Neural cell (in vitro differentiated cells): ENCODE data around the gene SERGEF. TPM values are rescaled to one million over a fixed set of nuclear protein-coding genes. Genes with fewer than 3 reads are reported as not detected.

Experiments
- H2AFZ ChIP-seq: fragments of 200-600, 300-800 bp; sonication (generic), shearing (Covaris generic); 2 replicates; pipeline ENCODE4 v1.6.0; 2014; ENCODE audit warnings: low read depth, mild to moderate bottlenecking, antibody characterized with exemption, low read length, moderate library complexity
- H3F3A ChIP-seq: fragments of 200-600 bp; shearing (Covaris generic); 2 replicates; pipeline ENCODE4 v1.6.1; 2016; ENCODE audit warnings: mild to moderate bottlenecking, moderate library complexity, mixed read lengths, antibody characterized with exemption, low read length; ENCODE audit not compliant: insufficient read depth, poor library complexity, severe bottlenecking
- H3K27ac ChIP-seq: fragments of 200-600, 300-800 bp; sonication (generic), shearing (Covaris generic); 2 replicates; pipeline ENCODE4 v1.5.1; 2014; ENCODE audit warnings: mild to moderate bottlenecking, low read length, moderate library complexity
- H3K27me3 ChIP-seq: fragments of 300-800, 200-600 bp; sonication (generic), shearing (Covaris generic); 2 replicates; pipeline ENCODE4 v1.6.0; 2014; ENCODE audit warnings: mild to moderate bottlenecking, low read depth, low read length, moderate library complexity; ENCODE audit not compliant: insufficient read depth
- H3K36me3 ChIP-seq: fragments of 300-800, 200-600 bp; sonication (generic), shearing (Covaris generic); 2 replicates; pipeline ENCODE4 v1.5.1; 2014; ENCODE audit warnings: mild to moderate bottlenecking, antibody characterized with exemption, low read length, moderate library complexity; ENCODE audit not compliant: insufficient read depth
- H3K4me2 ChIP-seq: fragments of 300-800, 200-600 bp; sonication (generic), shearing (Covaris generic); 2 replicates; pipeline ENCODE4 v1.6.0; 2014; ENCODE audit warnings: mild to moderate bottlenecking, low read length
- H3K4me3 ChIP-seq: fragments of 300-800, 200-600 bp; sonication (generic), shearing (Covaris generic); 2 replicates; pipeline ENCODE4 v1.5.1; 2014; ENCODE audit warnings: mild to moderate bottlenecking, low read length, moderate library complexity
- H3K79me2 ChIP-seq: fragments of 200-600 bp; shearing (Covaris generic); replicated peaks from 2 replicates; pipeline ENCODE4 v1.6.0; 2014; ENCODE audit warnings: mild to moderate bottlenecking, low read length, moderate library complexity; ENCODE audit not compliant: insufficient read depth
- H3K9ac ChIP-seq: fragments of 300-800, 200-600 bp; sonication (generic), shearing (Covaris generic); 2 replicates; pipeline ENCODE4 v1.6.1; 2016; ENCODE audit warnings: mild to moderate bottlenecking, low read length, mixed read lengths
- H3K9me2 ChIP-seq: fragments of 200-600 bp; shearing (Covaris generic); 2 replicates; pipeline ENCODE4 v1.6.1; 2016; ENCODE audit warnings: mild to moderate bottlenecking, low read length, mixed read lengths; ENCODE audit not compliant: insufficient read depth
- H3K9me3 ChIP-seq: fragments of 200-600, 300-800 bp; sonication (generic), shearing (Covaris generic); 2 replicates; pipeline ENCODE4 v1.6.1; 2016; ENCODE audit warnings: mild to moderate bottlenecking, mixed run types, low read length, moderate library complexity, mixed read lengths
- H4K20me1 ChIP-seq: fragments of 200-600 bp; shearing (Covaris generic); 2 replicates; pipeline ENCODE4 v1.6.1; 2016; ENCODE audit warnings: mild to moderate bottlenecking, mixed run types; ENCODE audit not compliant: insufficient read depth
- CTCF ChIP-seq: fragments of 450-650 bp; IDR thresholded peaks from 2 replicates; pipeline ENCODE4 v1.5.1; 2014; ENCODE audit warnings: antibody characterized with exemption, mild to moderate bottlenecking, moderate library complexity; ENCODE audit not compliant: poor library complexity, severe bottlenecking
- EP300 ChIP-seq: fragments of 450-650 bp; conservative IDR thresholded peaks from 2 replicates; pipeline ENCODE4 v1.6.1; 2014; ENCODE audit warnings: antibody characterized with exemption, mild to moderate bottlenecking, moderate library complexity; ENCODE audit not compliant: poor library complexity, severe bottlenecking
- EZH2 ChIP-seq: fragments of 200-600, 300-800 bp; shearing (Covaris generic), sonication (generic); IDR thresholded peaks from 2 replicates; pipeline ENCODE4 v1.6.1; 2014; ENCODE audit warnings: antibody characterized with exemption, low read length, borderline replicate concordance, mild to moderate bottlenecking; ENCODE audit not compliant: insufficient read depth, poor library complexity, severe bottlenecking
- MXI1 ChIP-seq: fragments of 450-650 bp; conservative IDR thresholded peaks from 2 replicates; pipeline ENCODE4 v1.6.1; 2014; ENCODE audit warnings: antibody characterized with exemption, mild to moderate bottlenecking; ENCODE audit not compliant: poor library complexity, severe bottlenecking
- POLR2AphosphoS5 ChIP-seq: IDR thresholded peaks from 2 replicates; pipeline ENCODE4 v1.6.1; 2012
- RAD21 ChIP-seq: fragments of 450-650 bp; conservative IDR thresholded peaks from 2 replicates; pipeline ENCODE4 v1.6.1; 2014; ENCODE audit warnings: antibody characterized with exemption, mild to moderate bottlenecking, moderate library complexity
- REST ChIP-seq: IDR thresholded peaks from 2 replicates; pipeline ENCODE4 v1.6.1; 2012; ENCODE audit warnings: borderline replicate concordance
- SMC3 ChIP-seq: fragments of 450-650 bp; conservative IDR thresholded peaks from 2 replicates; pipeline ENCODE4 v1.6.1; 2014; ENCODE audit warnings: antibody characterized with exemption, mild to moderate bottlenecking, moderate library complexity; ENCODE audit not compliant: poor library complexity
- TAF1 ChIP-seq: IDR thresholded peaks from 2 replicates; pipeline ENCODE4 v1.6.1; 2012; ENCODE audit warnings: low read depth
- polyA plus RNA-seq: library from polyadenylated mRNA; depleted of rRNA; stranded (reverse); fragments of >200 nt; gene quantifications from 2 replicates; pipeline ENCODE4 v1.2.3, GENCODE V29; 2014

The SERGEF gene
- polyA plus RNA-seq, 1 donor from 2014 or later: 49.6 TPM

- Histone ChIP-seq H2AFZ (no peak overlapping the region), H3K27me3 (no peaks in the 10 kb centered on the region), H4K20me1 (no peaks in the 10 kb centered on the region), H3F3A (no peaks in the 10 kb centered on the region), H3K9me3 (no peaks in the 10 kb centered on the region), H3K4me2 (peak overlapping the region; percentile 93), H3K36me3 (no peaks in the 10 kb centered on the region), H3K9ac (peak overlapping the region; percentile 26), H3K9me2 (no peaks in the 10 kb centered on the region), H3K79me2 (peaks cover 22% of the 10 kb centered on the region), H3K4me3 (peak overlapping the region; percentile 63), H3K27ac (peak overlapping the region; percentile 83)
- no peak for TF ChIP-seq RAD21
- TF ChIP-seq CTCF: no peak
- no peak for TF ChIP-seq REST
- TF ChIP-seq TAF1: no peak
- no peak for TF ChIP-seq EP300
- TF ChIP-seq POLR2AphosphoS5: no peak
- TF ChIP-seq EZH2: no peak
- TF ChIP-seq MXI1: no peak
- no peak for TF ChIP-seq SMC3
Observed at GRCh38 chr11:17764446-17765218, 248.2 kb downstream of the SERGEF start.

GRCh38 chr11:17763703-17764102 lies 249.1 kb downstream of the SERGEF start:
- Histone ChIP-seq H3K9ac (no peak overlapping the region), H3K36me3 (no peaks in the 10 kb centered on the region), H3K9me3 (peaks cover 5% of the 10 kb centered on the region), H3K27ac (no peak overlapping the region), H3K4me3 (no peak overlapping the region), H3K4me2 (no peak overlapping the region), H2AFZ (no peak overlapping the region), H3K9me2 (no peaks in the 10 kb centered on the region), H3K79me2 (peaks cover 22% of the 10 kb centered on the region), H4K20me1 (no peaks in the 10 kb centered on the region), H3K27me3 (no peaks in the 10 kb centered on the region), H3F3A (no peaks in the 10 kb centered on the region)
- TF ChIP-seq POLR2AphosphoS5 (no peak), CTCF (no peak), RAD21 (no peak), SMC3 (no peak), REST (no peak), MXI1 (no peak)
